K562 (cell line): ENCODE measurements around the gene TRPM2. TPM values are rescaled to one million over a fixed set of nuclear protein-coding genes. Genes with fewer than 3 reads are reported as not detected.

Experiments
- ATAC-seq: fragments of 200-7000 bp; cut with Tn5 transposase; 3 replicates; pipeline ENCODE4 v1.9.1; 2020; ENCODE audit warnings: moderate library complexity
- BruUV-seq: library from RNA; stranded (reverse); fragments of 400-500 nt; replicated peaks from 2 replicates; lab custom pipeline; 2021; lab: Mats Ljungman, UMichigan
- CTCF ChIA-PET: fragments of 300-600 bp; formaldehyde crosslinking; extraction: SDS; loops from one replicate; lab custom pipeline; 2021; ENCODE audit warnings: low intra/inter-chr PET ratio; lab: Yijun Ruan, JAX
- POLR2A ChIA-PET: fragments of 300-600, 350-650 bp; sonication (Branson Sonifier 250); formaldehyde crosslinking; extraction: SDS; loops from one replicate; lab custom pipeline; 2021; ENCODE audit warnings: antibody characterized with exemption, inconsistent platforms; lab: Yijun Ruan, JAX
- DNase-seq, 4 experiments: peaks; one replicate each; pipeline versions ENCODE4 v3.0.0 to v3.0.0-alpha.2; 2011 to 2018; ENCODE audit warnings: low spot score in 3 of 4, mixed read lengths in 3 of 4; ENCODE audit errors: extremely low read depth in 1 of 4
- FAIRE-seq: peaks from 2 replicates; lab custom pipeline; 2011; peaks lifted over from hg19 to GRCh38; lab: Jason Lieb, UNC
- H2AFZ ChIP-seq: 2 replicates; pipeline ENCODE4 v1.6.0; 2011; ENCODE audit warnings: low read depth, low read length, control low read depth, inconsistent platforms
- H3K27ac ChIP-seq: fragments of 200-600 bp; 3 replicates; pipeline ENCODE4 v1.8.0; 2011; ENCODE audit warnings: low read depth, mild to moderate bottlenecking, control low read depth, inconsistent platforms, low read length, moderate library complexity, mixed read lengths; ENCODE audit errors: extremely low read depth
- H3K27me3 ChIP-seq, 2 experiments: fragments of 300-600 bp in 1 of 2; 2 replicates in 1 of 2; 3 replicates in 1 of 2; pipeline versions ENCODE4 v1.6.0 to v1.8.0; 2011; ENCODE audit warnings: inconsistent platforms in 2 of 2, low read length in 2 of 2, mild to moderate bottlenecking in 1 of 2, mixed read lengths in 1 of 2, moderate library complexity in 1 of 2; ENCODE audit not compliant: control insufficient read depth in 2 of 2, insufficient read depth in 2 of 2
- H3K36me3 ChIP-seq: fragments of 300-600 bp; 3 replicates; pipeline ENCODE4 v1.8.0; 2011; ENCODE audit warnings: mild to moderate bottlenecking, low read length, inconsistent platforms; ENCODE audit not compliant: control insufficient read depth, insufficient read depth
- H3K4me1 ChIP-seq, 2 experiments: fragments of 200-600 bp in 1 of 2; replicated peaks in 1 of 2; 2 replicates in 1 of 2; 3 replicates in 1 of 2; pipeline versions ENCODE4 v1.5.1 to v1.8.0; 2011; ENCODE audit warnings: inconsistent platforms in 2 of 2, low read length in 2 of 2, mild to moderate bottlenecking in 1 of 2, mixed read lengths in 1 of 2, moderate library complexity in 1 of 2; ENCODE audit not compliant: control insufficient read depth in 2 of 2, insufficient read depth in 2 of 2
- H3K4me2 ChIP-seq: 2 replicates; pipeline ENCODE4 v1.6.1; 2011; ENCODE audit warnings: low read length, control low read depth, inconsistent platforms, mixed read lengths; ENCODE audit not compliant: insufficient read depth
- H3K4me3 ChIP-seq: fragments of 200-600 bp; sonication (generic), shearing (Covaris generic); 2 replicates; pipeline ENCODE4 v1.5.1; 2016; ENCODE audit warnings: control low read depth, inconsistent platforms
- H3K79me2 ChIP-seq: fragments of 200-600 bp; 3 replicates; pipeline ENCODE4 v1.8.0; 2011; ENCODE audit warnings: low read length, inconsistent platforms; ENCODE audit not compliant: control insufficient read depth, insufficient read depth
- H3K9ac ChIP-seq, 2 experiments: 2 replicates each; pipeline versions ENCODE4 v1.6.0 to v1.6.1; 2011; ENCODE audit warnings: low read depth in 2 of 2, low read length in 2 of 2, control low read depth in 1 of 2, inconsistent platforms in 1 of 2, mild to moderate bottlenecking in 1 of 2, mixed read lengths in 1 of 2; ENCODE audit not compliant: insufficient read depth in 1 of 2
- H3K9me1 ChIP-seq: one replicate; pipeline ENCODE4 v1.6.0; 2011; ENCODE audit warnings: inconsistent platforms, mild to moderate bottlenecking, low read length, moderate library complexity; ENCODE audit not compliant: control insufficient read depth, insufficient read depth
- H3K9me3 ChIP-seq: replicated peaks from 2 replicates; pipeline ENCODE4 v1.5.1; 2011; ENCODE audit warnings: low read depth, low read length, inconsistent platforms; ENCODE audit not compliant: control insufficient read depth, insufficient read depth
- H4K20me1 ChIP-seq: replicated peaks from 2 replicates; pipeline ENCODE4 v1.6.1; 2011; ENCODE audit warnings: low read length, inconsistent platforms, mixed read lengths; ENCODE audit not compliant: control insufficient read depth, insufficient read depth
- BRF1 ChIP-seq: IDR thresholded peaks from 3 replicates; pipeline ENCODE4 v1.6.1; 2011; ENCODE audit warnings: borderline replicate concordance, mild to moderate bottlenecking; ENCODE audit not compliant: insufficient read length; ENCODE audit errors: extremely low read depth
- CEBPB ChIP-seq: fragments of 450-650 bp; IDR thresholded peaks from 2 replicates; pipeline ENCODE4 v1.6.1; 2016; ENCODE audit warnings: missing genetic modification characterization, missing compliant biosample characterization
- CREBBP ChIP-seq: IDR thresholded peaks from one replicate; pipeline ENCODE4 v1.6.1; 2012; ENCODE audit warnings: low read depth, mild to moderate bottlenecking, control low read depth, inconsistent platforms, low read length
- HNRNPH1 ChIP-seq: fragments of 200-400 bp; formaldehyde crosslinking; optimal IDR thresholded peaks from 2 replicates; pipeline ENCODE3; 2017; ENCODE audit warnings: low read depth, mild to moderate bottlenecking, low read length, moderate library complexity
- ILF3 ChIP-seq: fragments of 450-650 bp; IDR thresholded peaks from 2 replicates; pipeline ENCODE4 v1.6.1; 2018; ENCODE audit warnings: antibody characterized with exemption, mild to moderate bottlenecking, moderate library complexity, borderline replicate concordance
- POLR3A ChIP-seq: IDR thresholded peaks from 2 replicates; pipeline ENCODE4 v1.6.1; 2011; ENCODE audit warnings: borderline replicate concordance, mild to moderate bottlenecking, moderate library complexity; ENCODE audit not compliant: insufficient read length, insufficient read depth; ENCODE audit errors: extremely low read depth
- RFX5 ChIP-seq: IDR thresholded peaks from 2 replicates; pipeline ENCODE4 v1.6.1; 2011; ENCODE audit warnings: low read depth, mild to moderate bottlenecking, improper control_type of control experiment, low read length
- SUPT5H ChIP-seq: fragments of 450-650 bp; IDR thresholded peaks from 2 replicates; pipeline ENCODE4 v1.6.1; 2016
- ZFX ChIP-seq: sonication (generic); formaldehyde crosslinking; IDR thresholded peaks from 2 replicates; pipeline ENCODE4 v1.8.0; 2022; ENCODE audit warnings: mild to moderate bottlenecking, missing genetic modification reagents, moderate library complexity
- ZNF436 ChIP-seq: fragments of 250-450, 450-650 bp; sonication (Bioruptor Pico); formaldehyde crosslinking; IDR thresholded peaks from 2 replicates; pipeline ENCODE4 v1.7.0; 2020; ENCODE audit warnings: mild to moderate bottlenecking
- ZNF561 ChIP-seq: fragments of 450-650 bp; formaldehyde crosslinking; conservative IDR thresholded peaks from 2 replicates; pipeline ENCODE4 v1.4.0; 2020; ENCODE audit warnings: mild to moderate bottlenecking, moderate library complexity
- WGBS: fragments of 100-300 bp; shearing (Covaris generic); methylation state at CpG from one replicate; pipeline ENCODE4 v1.1.6; 2016; ENCODE audit warnings: low coverage, mixed read lengths; ENCODE audit not compliant: insufficient coverage; ENCODE audit errors: missing lambda C conversion rate; 5-methylcytosine and 5-hydroxymethylcytosine counted together
- in situ Hi-C: fragments of 300-500 bp; cut with MboI; formaldehyde crosslinking; loops from 4 replicates; pipeline ENCODE4 v1.15.0; 2018; ENCODE audit warnings: inconsistent platforms, mixed read lengths
- intact Hi-C: fragments of 100-400 bp; cut with micrococcal nuclease; formaldehyde crosslinking; loops from 2 replicates; pipeline ENCODE4 v1.14.2; 2022
- polyA plus RNA-seq, 8 experiments: library from polyadenylated mRNA; depleted of rRNA in 4 of 8; stranded (reverse) in 5 of 8; unstranded in 3 of 8; fragments of >200 nt; fragmentation: Nextera tagmentation in 2 of 8; fragmentation: Illumina TruSeq in 1 of 8; extraction: Ambion mirVana in 2 of 8; extraction: Trizol in 1 of 8; gene quantifications; 2 replicates each; pipeline versions ENCODE4 v1.2.1 to v1.2.3, GENCODE V29; 2011 to 2014; ENCODE audit warnings: inconsistent platforms in 1 of 8, missing spikeins in 1 of 8
- total RNA-seq, 7 experiments: library from RNA; depleted of rRNA in 6 of 7; stranded (reverse); fragments of >200 nt in 6 of 7; fragmentation: Illumina TruSeq in 2 of 7; extraction: Trizol in 2 of 7; gene quantifications; 2 replicates each; pipeline versions ENCODE4 v1.2.1 to v1.2.3, GENCODE V29; 2011 to 2021; ENCODE audit warnings: low replicate concordance in 1 of 7

Gene TRPM2
- total and polyA plus RNA-seq, 9 of the 15 experiments (the other 6 are each of a cell fraction or from before 2014, with no cell fraction given): 0.33 to 2.1 (median 0.98) TPM; not detected in 2

- 3% methylated on average over 9 of the region's 10 CpGs for WGBS
- peaks cover 19 to 87% of the 10 kb centered on the region in 2 experiments; a peak in 4 of 5 replicates for H3K27me3 ChIP-seq
- no TSS peak for BruUV-seq
Observed at GRCh38 chr21:44441041-44441400, 87.6 kb downstream of the TRPM2 start.

GRCh38 chr21:44441581-44442265 is 88.3 kb downstream of the TRPM2 start:
- no peak overlapping the region for H3K27ac ChIP-seq
- no peak overlapping the region for H2AFZ ChIP-seq
- no peaks in the 10 kb centered on the region; the same call in 1 of the 2 replicates for H3K9me3 ChIP-seq
- H3K4me3 ChIP-seq: no peak overlapping the region
- ATAC-seq (no peak), FAIRE-seq (no peak), DNase-seq (no peak)
- POLR2A ChIA-PET: interaction anchor here (0.6 to 2.7 kb wide), 2 partner anchors 9 to 160 kb away, joined by 3 to 15 read pairs; no protein-coding TSS in a partner anchor
- H3K79me2 ChIP-seq: no peaks in the 10 kb centered on the region
- no TSS peak for BruUV-seq
- peaks cover 0 to 29% of the 10 kb centered on the region in 2 experiments; a peak in 1 of 5 replicates for H3K4me1 ChIP-seq
- H3K9me1 ChIP-seq: no peaks in the 10 kb centered on the region
- intact Hi-C loops: no loop called here
- no peak overlapping the region for H3K4me2 ChIP-seq
- H3K27me3 ChIP-seq: peaks cover 19 to 89% of the 10 kb centered on the region in 2 experiments
- CTCF ChIA-PET: no interaction called here
- TF ChIP-seq ZFX (CRISPR knock-in tag) (peak; percentile 22; the same call in 1 of the 2 replicates), POLR3A (no peak), SUPT5H (no peak), BRF1 (no peak)
- in situ Hi-C loops: no loop called here
- no peak overlapping the region for H3K9ac ChIP-seq
- H3K36me3 ChIP-seq: no peaks in the 10 kb centered on the region
- 10% methylated on average over 20 of the region's 20 CpGs for WGBS
- H4K20me1 ChIP-seq: peaks cover 9% of the 10 kb centered on the region; the same call in 1 of the 2 replicates

More at GRCh38 chr21:44441041-44441400, 87.6 kb downstream of the TRPM2 start:
- ChIA-PET POLR2A (interaction anchor here (0.7 to 2.7 kb wide), 3 partner anchors 9 to 54 kb away, joined by 3 to 15 read pairs (median 3); no protein-coding TSS in a partner anchor), CTCF (no interaction called here)
- no peak overlapping the region for H2AFZ ChIP-seq
- no peaks in the 10 kb centered on the region for H3K36me3 ChIP-seq
- no peak for FAIRE-seq
- no peaks in the 10 kb centered on the region for H3K9me1 ChIP-seq
- H3K4me1 ChIP-seq: peaks cover 0 to 29% of the 10 kb centered on the region in 2 experiments; a peak in 1 of 5 replicates
- no peak overlapping the region for H3K27ac ChIP-seq
- H3K4me3 ChIP-seq: no peak overlapping the region
- no peak for DNase-seq
- peaks cover 9% of the 10 kb centered on the region; the same call in 1 of the 2 replicates for H4K20me1 ChIP-seq
- no peak for TF ChIP-seq CEBPB (tag)
- TF ChIP-seq ZNF561 (CRISPR knock-in tag): no peak
- TF ChIP-seq ILF3: no peak
- no peak for TF ChIP-seq ZNF436
- TF ChIP-seq RFX5: no peak
- no peak for TF ChIP-seq CREBBP
- no peak for TF ChIP-seq HNRNPH1
- TF ChIP-seq, all 486 proteins: peak for 0
- in situ Hi-C loops: no loop called here
- no peak for ATAC-seq
- H3K9me3 ChIP-seq: no peaks in the 10 kb centered on the region; the same call in 1 of the 2 replicates
- H3K79me2 ChIP-seq: no peaks in the 10 kb centered on the region
- H3K9ac ChIP-seq: no peak overlapping the region
- intact Hi-C loops: no loop called here
- H3K4me2 ChIP-seq: no peak overlapping the region
